WTC11 (cell line): ENCODE results near the gene EVI5L.

ENCODE experiments used
- FOXK1 ChIP-seq: sonication (generic); formaldehyde crosslinking; IDR thresholded peaks from 2 replicates; pipeline ENCODE4 v1.8.0; 2022; ENCODE audit warnings: mild to moderate bottlenecking, moderate library complexity, missing genetic modification reagents
- JUN ChIP-seq: sonication (generic); formaldehyde crosslinking; IDR thresholded peaks from 2 replicates; pipeline ENCODE4 v1.8.0; 2023; ENCODE audit warnings: mild to moderate bottlenecking, missing genetic modification reagents
- NFYB ChIP-seq: sonication (generic); formaldehyde crosslinking; conservative IDR thresholded peaks from 2 replicates; pipeline ENCODE4 v1.8.0; 2022; ENCODE audit warnings: low read depth, missing genetic modification reagents
- NR2C2 ChIP-seq: sonication (generic); formaldehyde crosslinking; IDR thresholded peaks from 2 replicates; pipeline ENCODE4 v1.8.0; 2022; ENCODE audit warnings: mild to moderate bottlenecking, missing genetic modification reagents
- TEAD4 ChIP-seq: sonication (generic); formaldehyde crosslinking; IDR thresholded peaks from 2 replicates; pipeline ENCODE4 v1.8.0; 2022; ENCODE audit warnings: mild to moderate bottlenecking, missing genetic modification reagents
- TF ChIP-seq, protein P1 (sequence below): sonication (generic); formaldehyde crosslinking; IDR thresholded peaks from 2 replicates; pipeline ENCODE4 v1.8.0; 2022; ENCODE audit warnings: mild to moderate bottlenecking, missing genetic modification reagents
- TF ChIP-seq, protein P2 (sequence below): fragments of 200-600 bp; IDR thresholded peaks from 2 replicates; pipeline ENCODE4 v1.8.0; 2022; ENCODE audit warnings: antibody characterized with exemption
- TF ChIP-seq, protein P3 (sequence below): sonication (generic); formaldehyde crosslinking; IDR thresholded peaks from 2 replicates; pipeline ENCODE4 v1.8.1; 2022; ENCODE audit warnings: mild to moderate bottlenecking, missing genetic modification reagents, moderate library complexity, borderline replicate concordance
- TF ChIP-seq, protein P4 (sequence below): sonication (generic); formaldehyde crosslinking; IDR thresholded peaks from 2 replicates; pipeline ENCODE4 v1.8.1; 2022; ENCODE audit warnings: low read depth, missing genetic modification reagents, borderline replicate concordance
- TF ChIP-seq, protein P5 (sequence below): sonication (generic); formaldehyde crosslinking; IDR thresholded peaks from 2 replicates; pipeline ENCODE4 v1.8.0; 2022; ENCODE audit warnings: missing genetic modification reagents
- TF ChIP-seq, protein P6 (sequence below): sonication (generic); formaldehyde crosslinking; IDR thresholded peaks from 2 replicates; pipeline ENCODE4 v1.8.1; 2023; ENCODE audit warnings: mild to moderate bottlenecking, missing genetic modification reagents

DNA sequence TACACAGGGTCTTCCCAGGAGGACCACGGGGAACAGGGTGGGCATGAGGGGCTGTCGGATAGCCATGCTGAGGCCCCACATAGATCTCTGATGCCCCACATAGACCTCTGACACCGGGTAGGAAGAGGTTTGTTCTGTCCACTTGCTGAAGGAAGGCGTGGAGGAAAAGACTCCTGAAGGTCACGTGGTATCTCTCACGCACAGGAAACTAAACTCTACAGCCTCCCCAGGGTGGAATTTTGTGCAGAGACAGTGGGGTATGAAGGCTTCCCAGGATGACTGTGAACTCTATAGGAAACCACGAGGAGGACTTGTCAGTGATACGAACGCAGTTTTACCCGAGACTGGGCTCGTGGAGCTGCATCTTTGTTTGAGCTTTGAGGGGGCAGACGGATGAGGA lies 2.8 kb downstream of the EVI5L start:
- TF ChIP-seq, protein P1, sequence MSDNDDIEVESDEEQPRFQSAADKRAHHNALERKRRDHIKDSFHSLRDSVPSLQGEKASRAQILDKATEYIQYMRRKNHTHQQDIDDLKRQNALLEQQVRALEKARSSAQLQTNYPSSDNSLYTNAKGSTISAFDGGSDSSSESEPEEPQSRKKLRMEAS = no peak
- TF ChIP-seq, protein P2, sequence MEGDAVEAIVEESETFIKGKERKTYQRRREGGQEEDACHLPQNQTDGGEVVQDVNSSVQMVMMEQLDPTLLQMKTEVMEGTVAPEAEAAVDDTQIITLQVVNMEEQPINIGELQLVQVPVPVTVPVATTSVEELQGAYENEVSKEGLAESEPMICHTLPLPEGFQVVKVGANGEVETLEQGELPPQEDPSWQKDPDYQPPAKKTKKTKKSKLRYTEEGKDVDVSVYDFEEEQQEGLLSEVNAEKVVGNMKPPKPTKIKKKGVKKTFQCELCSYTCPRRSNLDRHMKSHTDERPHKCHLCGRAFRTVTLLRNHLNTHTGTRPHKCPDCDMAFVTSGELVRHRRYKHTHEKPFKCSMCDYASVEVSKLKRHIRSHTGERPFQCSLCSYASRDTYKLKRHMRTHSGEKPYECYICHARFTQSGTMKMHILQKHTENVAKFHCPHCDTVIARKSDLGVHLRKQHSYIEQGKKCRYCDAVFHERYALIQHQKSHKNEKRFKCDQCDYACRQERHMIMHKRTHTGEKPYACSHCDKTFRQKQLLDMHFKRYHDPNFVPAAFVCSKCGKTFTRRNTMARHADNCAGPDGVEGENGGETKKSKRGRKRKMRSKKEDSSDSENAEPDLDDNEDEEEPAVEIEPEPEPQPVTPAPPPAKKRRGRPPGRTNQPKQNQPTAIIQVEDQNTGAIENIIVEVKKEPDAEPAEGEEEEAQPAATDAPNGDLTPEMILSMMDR = no peak
- TF ChIP-seq, protein P3, sequence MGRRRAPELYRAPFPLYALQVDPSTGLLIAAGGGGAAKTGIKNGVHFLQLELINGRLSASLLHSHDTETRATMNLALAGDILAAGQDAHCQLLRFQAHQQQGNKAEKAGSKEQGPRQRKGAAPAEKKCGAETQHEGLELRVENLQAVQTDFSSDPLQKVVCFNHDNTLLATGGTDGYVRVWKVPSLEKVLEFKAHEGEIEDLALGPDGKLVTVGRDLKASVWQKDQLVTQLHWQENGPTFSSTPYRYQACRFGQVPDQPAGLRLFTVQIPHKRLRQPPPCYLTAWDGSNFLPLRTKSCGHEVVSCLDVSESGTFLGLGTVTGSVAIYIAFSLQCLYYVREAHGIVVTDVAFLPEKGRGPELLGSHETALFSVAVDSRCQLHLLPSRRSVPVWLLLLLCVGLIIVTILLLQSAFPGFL (CRISPR knock-in tag) = no peak
- TF ChIP-seq NFYB (CRISPR knock-in tag) = no peak
- TF ChIP-seq FOXK1 (CRISPR knock-in tag) = no peak
- TF ChIP-seq, protein P4, sequence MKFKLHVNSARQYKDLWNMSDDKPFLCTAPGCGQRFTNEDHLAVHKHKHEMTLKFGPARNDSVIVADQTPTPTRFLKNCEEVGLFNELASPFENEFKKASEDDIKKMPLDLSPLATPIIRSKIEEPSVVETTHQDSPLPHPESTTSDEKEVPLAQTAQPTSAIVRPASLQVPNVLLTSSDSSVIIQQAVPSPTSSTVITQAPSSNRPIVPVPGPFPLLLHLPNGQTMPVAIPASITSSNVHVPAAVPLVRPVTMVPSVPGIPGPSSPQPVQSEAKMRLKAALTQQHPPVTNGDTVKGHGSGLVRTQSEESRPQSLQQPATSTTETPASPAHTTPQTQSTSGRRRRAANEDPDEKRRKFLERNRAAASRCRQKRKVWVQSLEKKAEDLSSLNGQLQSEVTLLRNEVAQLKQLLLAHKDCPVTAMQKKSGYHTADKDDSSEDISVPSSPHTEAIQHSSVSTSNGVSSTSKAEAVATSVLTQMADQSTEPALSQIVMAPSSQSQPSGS (CRISPR knock-in tag) = no peak
- TF ChIP-seq, protein P5, sequence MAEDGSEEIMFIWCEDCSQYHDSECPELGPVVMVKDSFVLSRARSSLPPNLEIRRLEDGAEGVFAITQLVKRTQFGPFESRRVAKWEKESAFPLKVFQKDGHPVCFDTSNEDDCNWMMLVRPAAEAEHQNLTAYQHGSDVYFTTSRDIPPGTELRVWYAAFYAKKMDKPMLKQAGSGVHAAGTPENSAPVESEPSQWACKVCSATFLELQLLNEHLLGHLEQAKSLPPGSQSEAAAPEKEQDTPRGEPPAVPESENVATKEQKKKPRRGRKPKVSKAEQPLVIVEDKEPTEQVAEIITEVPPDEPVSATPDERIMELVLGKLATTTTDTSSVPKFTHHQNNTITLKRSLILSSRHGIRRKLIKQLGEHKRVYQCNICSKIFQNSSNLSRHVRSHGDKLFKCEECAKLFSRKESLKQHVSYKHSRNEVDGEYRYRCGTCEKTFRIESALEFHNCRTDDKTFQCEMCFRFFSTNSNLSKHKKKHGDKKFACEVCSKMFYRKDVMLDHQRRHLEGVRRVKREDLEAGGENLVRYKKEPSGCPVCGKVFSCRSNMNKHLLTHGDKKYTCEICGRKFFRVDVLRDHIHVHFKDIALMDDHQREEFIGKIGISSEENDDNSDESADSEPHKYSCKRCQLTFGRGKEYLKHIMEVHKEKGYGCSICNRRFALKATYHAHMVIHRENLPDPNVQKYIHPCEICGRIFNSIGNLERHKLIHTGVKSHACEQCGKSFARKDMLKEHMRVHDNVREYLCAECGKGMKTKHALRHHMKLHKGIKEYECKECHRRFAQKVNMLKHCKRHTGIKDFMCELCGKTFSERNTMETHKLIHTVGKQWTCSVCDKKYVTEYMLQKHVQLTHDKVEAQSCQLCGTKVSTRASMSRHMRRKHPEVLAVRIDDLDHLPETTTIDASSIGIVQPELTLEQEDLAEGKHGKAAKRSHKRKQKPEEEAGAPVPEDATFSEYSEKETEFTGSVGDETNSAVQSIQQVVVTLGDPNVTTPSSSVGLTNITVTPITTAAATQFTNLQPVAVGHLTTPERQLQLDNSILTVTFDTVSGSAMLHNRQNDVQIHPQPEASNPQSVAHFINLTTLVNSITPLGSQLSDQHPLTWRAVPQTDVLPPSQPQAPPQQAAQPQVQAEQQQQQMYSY = no peak
- no peak for TF ChIP-seq NR2C2 (CRISPR knock-in tag)
- no peak for TF ChIP-seq TEAD4 (CRISPR knock-in tag)
- TF ChIP-seq, protein P6, sequence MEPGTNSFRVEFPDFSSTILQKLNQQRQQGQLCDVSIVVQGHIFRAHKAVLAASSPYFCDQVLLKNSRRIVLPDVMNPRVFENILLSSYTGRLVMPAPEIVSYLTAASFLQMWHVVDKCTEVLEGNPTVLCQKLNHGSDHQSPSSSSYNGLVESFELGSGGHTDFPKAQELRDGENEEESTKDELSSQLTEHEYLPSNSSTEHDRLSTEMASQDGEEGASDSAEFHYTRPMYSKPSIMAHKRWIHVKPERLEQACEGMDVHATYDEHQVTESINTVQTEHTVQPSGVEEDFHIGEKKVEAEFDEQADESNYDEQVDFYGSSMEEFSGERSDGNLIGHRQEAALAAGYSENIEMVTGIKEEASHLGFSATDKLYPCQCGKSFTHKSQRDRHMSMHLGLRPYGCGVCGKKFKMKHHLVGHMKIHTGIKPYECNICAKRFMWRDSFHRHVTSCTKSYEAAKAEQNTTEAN (CRISPR knock-in tag) = no peak
- TF ChIP-seq JUN = no peak
